ENCODE results near the gene NEGR1.

Gene NEGR1

GRCh38 chr1:71660411-71660810, 621.9 kb downstream of the NEGR1 start:
- DNase-seq = no peak

DNA sequence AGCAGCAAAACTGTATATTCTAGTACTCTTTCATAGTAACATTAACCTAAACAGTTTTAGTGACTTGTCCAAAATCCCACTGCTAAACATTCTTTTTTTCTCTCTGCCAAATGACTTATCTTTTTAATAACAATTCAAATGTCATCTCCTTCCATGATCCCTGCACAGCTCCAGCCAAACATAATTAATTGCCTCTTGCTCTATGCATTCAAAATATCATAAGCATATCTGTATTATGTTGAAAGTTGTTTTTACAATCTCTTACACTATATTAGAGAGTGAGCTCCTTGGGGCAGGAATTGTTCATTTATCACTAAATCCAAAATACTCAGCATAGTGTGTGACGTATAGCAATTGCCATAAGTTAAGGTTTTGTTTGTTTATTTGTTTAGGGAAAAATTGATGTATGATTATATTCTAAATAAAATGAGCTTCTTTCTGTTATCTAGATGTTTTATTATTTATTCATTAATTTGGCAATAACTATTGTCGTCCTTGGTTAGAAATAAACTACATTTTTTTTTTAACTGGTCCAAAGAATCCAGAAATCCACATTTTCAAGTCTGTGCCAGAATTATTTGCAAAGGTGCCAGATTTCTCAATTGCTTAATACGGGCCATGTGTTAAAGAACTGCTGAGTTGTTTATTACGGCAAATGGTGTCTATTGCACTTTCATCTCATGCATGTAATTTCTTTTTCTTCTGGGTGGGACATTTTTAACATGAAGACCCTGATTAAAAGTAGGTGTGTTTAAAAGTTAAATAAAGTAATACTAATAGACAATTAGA, 624.3 kb downstream of the NEGR1 start:
- DNase-seq = peak; percentile 74

- DNase-seq = no peak
Observed at GRCh38 chr1:71656902-71657301, 625.4 kb downstream of the NEGR1 start.

DNA sequence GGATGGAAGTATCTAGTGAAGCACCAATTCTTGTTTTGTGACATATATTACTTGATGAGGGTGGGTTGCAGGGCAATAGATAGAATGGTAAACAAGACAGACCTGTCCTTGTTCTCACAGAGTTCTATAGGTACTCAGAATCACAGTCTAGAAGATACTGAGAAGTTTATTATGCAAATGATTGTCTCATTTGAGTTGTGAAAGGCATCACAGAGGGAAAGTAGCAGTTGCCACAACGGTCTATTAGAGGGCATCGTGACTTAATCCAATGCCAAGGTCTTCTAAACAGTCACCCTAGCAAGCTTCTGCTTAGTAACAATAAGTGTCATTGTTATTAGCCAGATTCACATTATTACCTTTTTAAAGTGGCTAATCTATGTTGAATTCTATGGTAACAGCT, 626.7 kb downstream of the NEGR1 start:
- no peak for DNase-seq

DNA sequence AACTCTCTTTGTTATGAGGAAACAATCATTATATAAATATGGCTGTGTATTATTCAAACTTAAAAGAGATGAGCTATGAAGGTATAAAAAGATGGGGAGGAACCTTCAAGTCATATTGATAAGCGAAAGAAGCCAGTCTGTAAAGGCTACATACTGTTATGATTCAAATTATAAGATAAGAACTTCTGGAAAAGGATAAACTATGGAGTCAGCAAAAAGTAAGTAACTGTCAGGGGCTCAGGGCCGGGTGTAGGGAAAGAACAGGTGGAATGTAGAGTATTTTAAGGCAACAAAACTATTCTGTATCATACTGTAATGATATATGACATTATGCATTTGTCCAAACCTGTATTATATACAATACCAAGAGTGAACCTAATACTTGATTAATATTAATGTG, 628.4 kb downstream of the NEGR1 start:
- DNase-seq = no peak

- no peak for DNase-seq
Observed at GRCh38 chr1:71651214-71651613, 631.1 kb downstream of the NEGR1 start.

- no peak for DNase-seq
Observed at GRCh38 chr1:71650119-71650518, 632.2 kb downstream of the NEGR1 start.

- DNase-seq = no peak
Observed at GRCh38 chr1:71649608-71650007, 632.7 kb downstream of the NEGR1 start.

DNA sequence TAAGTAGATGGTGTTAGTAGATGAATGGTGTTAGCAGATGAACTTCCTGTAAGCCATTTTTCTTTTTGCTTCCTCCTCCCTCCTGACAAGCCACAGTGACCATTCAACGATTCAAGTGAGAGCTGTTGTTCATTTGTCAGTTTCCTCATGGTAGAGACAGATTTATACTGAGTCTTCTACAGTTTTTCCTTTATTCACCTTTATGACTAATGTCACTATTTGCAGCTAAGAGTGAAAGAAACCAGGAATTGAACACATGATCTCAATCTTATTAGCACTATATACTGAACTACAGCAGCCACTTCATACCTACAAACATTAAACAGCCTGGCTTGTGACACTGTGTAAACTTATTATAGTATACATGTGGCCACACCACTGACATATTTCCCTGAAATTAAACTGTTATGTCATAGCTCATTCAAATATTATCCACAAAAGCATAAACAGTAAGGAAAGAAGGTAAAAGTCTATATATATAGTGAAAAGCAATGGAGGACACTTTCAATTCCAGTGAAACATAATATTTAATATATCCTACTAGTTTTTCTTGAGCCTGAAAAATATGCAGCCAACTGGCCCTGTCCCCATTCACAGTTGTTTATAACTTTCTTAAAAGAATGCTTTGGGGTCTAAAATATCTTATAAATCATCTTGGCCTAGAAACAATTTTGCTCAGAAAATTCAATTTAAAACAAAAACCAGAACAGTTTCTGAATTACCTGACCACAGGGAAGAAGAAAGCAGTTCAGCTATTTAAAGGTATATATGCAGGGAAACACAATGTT, 634.6 kb downstream of the NEGR1 start:
- no peak for DNase-seq

GRCh38 chr1:71645015-71645414, 637.3 kb downstream of the NEGR1 start:
- DNase-seq = no peak

GRCh38 chr1:71641903-71642302, 640.4 kb downstream of the NEGR1 start:
- no peak for DNase-seq

DNA sequence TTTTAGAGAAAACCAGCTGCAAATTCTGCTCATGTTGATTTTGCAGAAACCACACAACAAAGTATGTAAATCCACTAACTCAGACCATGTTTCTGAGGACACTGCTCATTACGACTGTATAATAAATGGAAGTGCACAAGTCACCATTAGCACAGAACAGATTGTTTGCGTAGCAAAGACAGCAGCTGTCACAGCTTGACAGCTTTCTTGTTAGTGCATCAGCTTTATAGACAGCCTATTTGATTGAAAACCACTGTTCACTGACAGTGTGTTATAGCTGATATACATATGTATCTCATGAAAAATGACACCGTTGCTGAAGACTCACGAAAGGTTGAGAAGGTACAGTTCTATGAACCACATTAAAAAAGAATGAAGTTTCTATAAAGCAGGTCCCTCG, 641.3 kb downstream of the NEGR1 start:
- DNase-seq = peak; percentile 82

DNA sequence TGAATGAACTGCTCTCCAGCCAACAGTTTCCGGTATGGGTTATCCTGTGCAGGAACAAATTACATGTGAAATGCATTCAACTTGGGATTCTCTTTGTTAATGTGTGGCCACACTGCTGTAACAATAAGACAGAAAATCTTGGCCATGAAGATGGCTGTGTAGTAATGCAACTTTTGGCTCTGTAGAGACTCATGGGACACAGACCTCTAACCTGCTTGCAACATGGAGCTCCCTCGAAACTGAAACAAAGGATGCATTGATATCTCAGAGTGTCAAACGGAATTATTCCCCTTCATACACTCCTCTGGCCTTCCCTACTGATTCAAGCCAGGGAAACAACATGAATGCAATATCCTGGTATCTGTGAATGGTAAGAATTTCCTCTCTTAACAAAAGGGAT, 642.2 kb downstream of the NEGR1 start:
- DNase-seq = no peak

- no peak for DNase-seq
Observed at GRCh38 chr1:71638081-71638766, 644.1 kb downstream of the NEGR1 start.

GRCh38 chr1:71635568-71635967, 646.8 kb downstream of the NEGR1 start:
- no peak for DNase-seq

GRCh38 chr1:71634159-71634558, 648.2 kb downstream of the NEGR1 start:
- no peak for DNase-seq

DNA sequence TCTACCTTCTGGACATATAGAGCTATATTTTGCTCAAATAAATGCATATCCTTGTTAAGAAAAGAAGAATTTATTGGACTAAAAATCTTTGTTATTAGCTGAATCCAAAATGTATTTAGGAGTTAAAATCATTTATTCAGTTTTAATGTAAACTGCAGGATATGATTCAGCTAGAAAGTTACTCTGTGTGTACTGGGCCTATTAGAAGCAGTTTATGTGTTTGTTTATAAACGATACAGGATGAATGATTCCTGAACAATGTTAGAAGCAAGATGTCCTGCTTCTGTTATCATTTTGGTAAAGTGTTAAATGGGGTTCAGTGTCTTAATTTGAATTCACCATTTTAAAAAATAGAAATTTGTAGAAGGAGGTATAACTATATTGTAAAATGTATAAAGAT, 652.3 kb downstream of the NEGR1 start:
- no peak for DNase-seq

GRCh38 chr1:71625004-71625403, 657.3 kb downstream of the NEGR1 start:
- DNase-seq = no peak

DNA sequence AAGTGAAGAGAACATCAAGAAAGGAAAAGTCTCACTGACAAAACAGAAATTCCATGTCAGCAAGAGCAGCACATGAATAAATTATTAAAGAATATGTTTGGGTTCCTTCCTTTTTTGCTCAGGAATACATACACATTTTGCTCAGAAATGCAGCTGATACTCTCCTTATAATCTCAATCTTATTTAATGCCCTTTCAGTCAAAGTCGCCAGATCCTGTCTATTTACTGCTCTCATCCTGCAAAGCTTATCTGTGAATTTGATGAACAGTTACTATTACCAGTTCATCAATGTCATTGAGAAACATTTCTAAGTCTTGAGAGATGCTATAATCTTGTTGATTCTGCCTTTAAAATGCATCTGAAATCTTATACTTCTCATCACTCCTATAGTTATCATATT, 658.5 kb downstream of the NEGR1 start:
- DNase-seq = no peak

- DNase-seq = no peak
Observed at GRCh38 chr1:71621785-71622184, 660.6 kb downstream of the NEGR1 start.

- no peak for DNase-seq
Observed at GRCh38 chr1:71618766-71619530, 663.4 kb downstream of the NEGR1 start.

GRCh38 chr1:71618191-71618590, 664.1 kb downstream of the NEGR1 start:
- DNase-seq = no peak

- no peak for DNase-seq
Observed at GRCh38 chr1:71610476-71610875, 671.9 kb downstream of the NEGR1 start.
